A549 (cell line): ENCODE data around the gene ADAMTS16.

ENCODE experiments used
- CHD2 ChIP-seq: fragments of 150-350 bp; IDR thresholded peaks from 2 replicates; pipeline ENCODE4 v1.6.1; 2014; ENCODE audit warnings: low read length; ENCODE audit not compliant: partially characterized antibody
- CTCF ChIP-seq: fragments of >200 bp; sonication (Bioruptor Twin); formaldehyde crosslinking; IDR thresholded peaks from 3 replicates; pipeline ENCODE4 v1.5.1; 2016
- KDM5A ChIP-seq: fragments of 200-600 bp; sonication (generic); IDR thresholded peaks from 2 replicates; pipeline ENCODE4 v1.6.1; 2016; ENCODE audit warnings: antibody characterized with exemption, mild to moderate bottlenecking
- RAD21 ChIP-seq, 2 experiments: fragments of >200 bp in 1 of 2; sonication (Bioruptor Twin) in 1 of 2; formaldehyde crosslinking in 1 of 2; IDR thresholded peaks in 1 of 2; conservative IDR thresholded peaks in 1 of 2; 2 replicates in 1 of 2; 3 replicates in 1 of 2; pipeline ENCODE4 v1.6.1; 2012 to 2018; ENCODE audit warnings: inconsistent platforms in 1 of 2
- SMC3 ChIP-seq: fragments of >200 bp; sonication (Bioruptor Twin); formaldehyde crosslinking; IDR thresholded peaks from 3 replicates; pipeline ENCODE4 v1.6.1; 2018; ENCODE audit warnings: inconsistent platforms

DNA sequence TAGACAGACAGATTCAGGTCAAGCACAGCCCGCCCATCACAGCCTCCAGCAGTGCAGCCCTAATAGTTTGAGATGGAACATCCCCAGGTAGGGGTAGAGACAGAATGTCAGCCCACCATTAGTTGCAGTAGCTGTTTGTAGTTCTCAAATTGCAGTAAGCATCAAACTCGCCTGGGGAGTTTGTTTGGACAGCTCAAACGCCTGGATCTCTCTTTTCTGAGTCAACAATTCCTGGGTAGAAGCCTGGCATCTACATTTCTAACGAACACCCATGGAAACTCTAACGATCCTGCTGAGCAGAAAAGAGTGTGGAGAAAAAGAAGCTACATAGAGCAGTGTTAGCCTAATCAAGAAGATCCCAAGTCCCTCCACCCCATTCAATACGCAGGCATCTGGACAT is 59.4 kb downstream of the ADAMTS16 start:
- TF ChIP-seq KDM5A (no peak), CTCF (no peak), RAD21 (conservative IDR thresholded peaks at IDR 0.05 in 1 of 2, IDR thresholded peaks at IDR 0.05 in 1 of 2) (no peak), CHD2 (no peak), SMC3 (no peak)
